HG03575 (cell line): Measurements from ENCODE around the gene DNM2.
"Not testable (repeated sequence)": the region's sequence is repeated elsewhere in the genome, so short reads cannot be mapped to it uniquely, and the experiment has no call there.

ENCODE experiments used
- ATAC-seq: cut with Tn5 transposase; IDR thresholded peaks from one replicate; pipeline ENCODE4 v1.9.1; 2021; ENCODE audit not compliant: unreplicated experiment, insufficient number of reproducible peaks, low FRiP score; ENCODE audit errors: extremely low read depth

Gene DNM2

DNA sequence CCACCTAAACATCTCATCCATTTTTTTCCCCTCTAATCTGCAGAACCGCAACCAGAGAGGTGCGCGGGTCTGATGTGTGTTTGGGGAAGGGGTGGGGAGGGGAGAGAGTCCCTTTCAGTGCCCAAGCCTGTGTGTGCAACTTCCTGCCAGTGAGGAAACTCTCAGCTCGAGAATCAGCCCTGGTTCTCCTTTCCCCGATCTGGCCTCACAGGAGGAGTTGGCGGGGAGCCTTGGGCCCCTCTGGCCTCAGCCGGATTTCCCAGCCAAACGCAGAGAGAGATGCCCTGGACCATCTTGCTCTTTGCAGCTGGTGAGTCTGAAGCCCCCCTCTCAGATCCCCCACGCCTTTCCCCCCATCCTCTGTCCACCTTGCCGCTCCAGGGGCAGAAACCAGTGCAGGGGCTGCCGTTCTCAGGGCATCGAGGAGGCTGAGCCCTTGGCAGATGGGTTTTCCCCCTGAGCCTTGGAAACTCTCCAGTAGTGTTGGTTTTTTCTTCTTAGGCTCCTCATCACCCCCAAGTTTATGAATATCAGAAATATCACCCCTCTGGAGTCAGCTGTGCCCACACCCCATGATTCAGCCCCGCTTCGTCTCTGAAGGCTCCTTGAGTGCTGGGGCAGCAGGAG, 130.5 kb downstream of the DNM2 start, which contains the start of gene C19orf38:
C19orf38 (plus strand) TSS at position 186 of the 627 bp plus-strand sequence; CDS start at position 280, 94 bp downstream.
- ATAC-seq = no peak

DNA sequence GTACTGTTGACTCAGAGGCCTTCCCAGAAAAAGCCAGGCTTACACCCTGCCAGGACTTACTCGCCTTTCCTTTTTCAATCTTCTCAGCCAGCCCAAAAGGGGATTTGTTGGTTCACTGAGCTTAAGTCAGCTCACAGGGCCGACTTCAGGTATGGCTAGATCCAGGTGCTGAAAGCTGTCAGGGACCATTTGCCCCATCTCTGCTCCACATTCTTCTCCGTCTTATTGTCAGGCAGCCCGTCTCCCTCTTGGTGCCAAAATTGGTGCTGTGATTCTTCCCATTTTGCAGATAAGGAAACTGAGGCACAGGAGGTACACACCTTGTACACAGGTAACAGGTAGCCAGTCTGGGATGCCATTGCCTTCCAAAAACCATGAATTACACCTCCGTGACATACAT, 132.8 kb downstream of the DNM2 start:
- ATAC-seq = no peak

DNA sequence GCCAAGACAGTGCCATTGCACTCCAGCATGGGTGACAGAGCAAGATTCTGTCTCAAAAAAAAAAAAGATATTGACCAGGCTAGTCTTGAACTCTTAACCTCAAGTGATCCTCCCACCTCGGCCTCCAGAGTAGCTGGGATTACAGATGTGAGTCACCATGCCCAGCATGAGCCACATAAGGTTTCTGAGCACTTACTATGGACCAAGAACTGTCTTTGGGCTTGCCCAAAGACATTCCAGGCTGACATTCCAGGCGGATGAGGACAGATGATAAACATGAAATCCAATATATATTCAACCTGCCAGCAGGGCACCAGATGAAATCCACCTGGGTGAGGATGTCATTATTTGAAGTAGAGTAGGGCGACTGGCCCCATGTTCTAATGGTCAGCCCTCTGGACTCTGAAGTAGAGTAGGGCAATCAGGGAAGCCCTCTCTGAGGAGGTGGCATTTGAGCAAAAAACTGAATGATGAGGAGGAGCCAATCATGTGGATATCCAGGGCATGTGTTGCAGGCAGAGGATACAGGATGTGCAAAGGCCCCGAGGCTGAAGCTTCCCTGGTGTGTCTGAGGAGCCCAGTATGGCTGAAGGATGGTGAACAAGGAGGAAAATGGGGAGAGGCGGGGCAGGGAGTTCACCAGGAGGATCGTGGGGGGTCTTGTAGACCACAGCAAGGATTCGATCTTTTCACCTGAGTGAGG, 134.4 kb downstream of the DNM2 start:
- ATAC-seq = no peak

GRCh38 chr19:10852941-10853340, 135.1 kb downstream of the DNM2 start:
- ATAC-seq = no peak

- no peak for ATAC-seq
These were observed 136.6 kb downstream of the DNM2 start for GRCh38 chr19:10854350-10855089.

GRCh38 chr19:10855879-10856522, 138.1 kb downstream of the DNM2 start:
- no peak for ATAC-seq

- not testable (repeated sequence) for ATAC-seq
These were observed 139.0 kb downstream of the DNM2 start for GRCh38 chr19:10856899-10857298.

DNA sequence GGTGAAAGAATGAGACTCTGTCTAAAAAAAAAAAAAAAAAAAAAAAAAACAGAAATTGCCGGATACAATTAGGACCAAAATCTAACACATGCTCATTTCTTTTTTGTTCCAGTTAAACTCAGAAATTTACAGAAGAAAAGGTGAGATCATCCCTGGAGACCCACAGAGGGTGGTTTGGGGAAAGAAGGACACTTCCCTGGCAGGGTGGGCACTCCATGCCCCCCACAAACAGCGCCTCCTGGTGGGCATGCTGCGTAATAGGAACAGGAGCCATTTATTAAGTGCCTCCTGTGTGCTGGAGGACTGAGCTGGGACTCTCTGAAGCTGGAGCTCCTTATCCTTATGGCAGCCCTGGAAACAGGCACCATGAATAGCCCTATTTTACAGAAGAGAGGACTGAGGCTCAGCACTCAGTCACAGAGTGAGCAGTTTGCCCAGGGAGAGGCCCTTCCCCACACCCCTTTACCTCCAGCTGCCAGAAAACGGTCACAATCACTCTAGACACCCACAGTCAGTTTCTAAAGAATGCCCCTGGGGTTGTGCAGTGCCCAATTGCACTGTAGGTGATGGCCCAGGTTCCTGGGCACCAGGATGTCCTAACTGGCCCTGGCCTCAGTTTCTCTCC, 140.4 kb downstream of the DNM2 start:
- no peak for ATAC-seq

DNA sequence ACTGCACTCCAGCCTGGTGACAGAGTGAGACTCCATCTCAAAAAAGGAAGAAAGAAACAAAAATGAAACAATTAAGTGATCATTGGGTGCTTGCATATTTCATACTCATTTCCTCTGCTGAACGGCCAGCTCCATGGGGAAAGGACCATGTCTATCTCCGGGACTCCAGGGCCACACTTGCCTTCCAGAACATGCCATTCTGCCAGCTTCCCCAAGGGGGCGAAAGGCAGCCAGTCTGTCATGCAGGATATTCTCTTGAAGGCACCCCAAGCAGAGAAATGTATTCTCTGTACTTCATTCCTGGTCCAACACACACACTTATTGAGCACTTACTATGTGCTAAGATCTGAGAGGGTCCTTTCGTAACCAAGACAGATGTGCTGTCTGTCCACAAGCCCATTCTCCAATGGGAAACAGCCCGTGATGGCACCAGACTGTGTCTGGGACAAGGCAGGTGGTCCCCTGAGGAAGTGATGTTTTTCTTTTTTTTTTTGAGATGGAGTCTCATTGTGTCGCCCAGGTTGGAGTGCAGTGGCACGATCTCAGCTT, 143.3 kb downstream of the DNM2 start:
- ATAC-seq = no peak

DNA sequence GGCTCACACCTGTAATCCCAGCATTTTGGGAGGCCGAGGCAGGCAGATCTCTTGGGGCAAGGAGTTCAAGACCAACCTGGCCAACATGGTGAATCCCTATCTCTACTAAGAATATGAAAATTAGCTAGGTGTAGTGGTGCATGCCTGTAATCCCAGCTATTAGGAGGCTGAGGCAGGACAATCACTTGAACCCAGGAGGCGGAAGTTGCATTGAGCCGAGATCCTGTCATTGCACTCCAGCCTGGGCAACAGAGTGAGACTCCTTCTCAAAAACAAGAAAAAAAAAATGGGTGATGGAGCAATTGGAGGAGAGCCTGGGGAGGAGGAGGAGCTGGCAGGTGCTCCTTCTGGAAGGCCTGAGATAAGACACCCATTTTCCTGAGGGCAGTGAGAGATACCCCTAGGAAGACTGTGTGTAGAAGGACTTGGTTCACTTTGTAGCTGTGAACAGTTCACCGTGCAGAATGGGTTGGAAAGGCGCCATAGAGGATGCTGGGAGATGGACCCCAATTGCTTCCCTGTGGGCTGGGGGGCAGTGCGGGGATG, 144.8 kb downstream of the DNM2 start:
- ATAC-seq = no peak

GRCh38 chr19:10863107-10863717, 145.3 kb downstream of the DNM2 start:
- ATAC-seq = no peak

GRCh38 chr19:10864538-10864899, 146.6 kb downstream of the DNM2 start:
- ATAC-seq = no peak

GRCh38 chr19:10866495-10866894, 148.6 kb downstream of the DNM2 start:
- no peak for ATAC-seq

- ATAC-seq = no peak
These were observed 151.1 kb downstream of the DNM2 start for GRCh38 chr19:10868872-10869547.

DNA sequence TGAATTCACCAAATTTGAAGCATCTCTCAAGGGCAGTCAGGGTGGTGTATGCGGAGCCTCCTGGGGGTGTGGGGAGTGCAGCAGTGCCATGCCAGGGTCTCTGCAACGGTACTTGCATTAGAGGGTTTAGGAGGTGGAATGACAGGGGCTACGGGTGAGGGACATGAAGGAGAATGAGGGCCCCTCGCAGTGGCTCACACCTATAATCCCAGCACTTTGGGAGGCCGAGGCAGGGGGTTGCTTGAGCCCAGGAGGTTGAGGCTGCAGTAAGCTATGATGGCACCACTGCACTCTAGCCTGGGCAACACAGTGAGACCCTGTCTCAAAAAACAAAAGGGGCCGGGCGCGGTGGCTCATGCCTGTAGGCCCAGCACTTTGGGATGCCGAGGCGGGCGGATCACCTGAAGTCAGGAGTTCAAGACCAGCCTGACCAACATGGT, 152.0 kb downstream of the DNM2 start:
- ATAC-seq = not testable (repeated sequence)

- ATAC-seq = no peak
These were observed 152.6 kb downstream of the DNM2 start for GRCh38 chr19:10870501-10870954.

DNA sequence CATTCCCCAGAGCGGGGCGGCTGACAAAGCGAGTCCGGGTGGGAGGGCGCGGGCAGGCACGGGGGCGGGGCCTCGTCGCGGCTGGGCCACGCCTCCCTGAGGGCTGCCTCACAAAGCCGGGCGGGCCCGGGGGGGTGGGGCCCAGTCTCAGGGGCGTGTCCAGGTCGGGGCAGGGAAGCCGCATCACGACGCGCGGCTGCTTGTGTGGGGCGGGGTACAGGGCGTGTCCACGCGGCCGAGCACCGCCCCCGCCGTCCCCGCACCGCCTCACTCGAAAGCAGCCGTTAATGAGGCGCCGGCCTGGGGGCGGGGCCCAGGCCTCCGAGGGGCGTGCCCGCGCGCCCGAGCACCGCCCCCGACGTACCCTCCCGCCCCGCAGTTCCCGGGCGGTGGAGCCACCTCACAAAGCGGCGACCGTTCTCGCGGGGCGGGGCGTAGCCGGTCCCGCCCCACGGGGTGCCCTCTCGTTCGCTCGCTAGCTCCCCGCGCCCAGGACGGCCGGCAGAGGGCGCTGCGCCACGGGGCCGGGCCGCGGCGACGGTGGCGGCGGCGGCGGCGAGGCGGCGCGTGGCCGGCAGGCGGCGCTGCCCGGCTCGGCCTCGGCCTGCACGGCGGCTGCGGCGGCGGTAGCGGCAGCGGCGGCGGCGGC, 153.2 kb downstream of the DNM2 start, which contains the start of gene CARM1:
CARM1 (plus strand) TSS at position 599 of the 649 bp plus-strand sequence. CDS start 150 bp downstream, outside the sequence.
- ATAC-seq = no peak
